K562 treated with DMSO at 1 percent for 48 hours (cell line): ENCODE data around the gene MYRFL. TPM values are rescaled to one million over a fixed set of nuclear protein-coding genes. Genes with fewer than 3 reads are reported as not detected.

Source experiments
- total RNA-seq: library from RNA; unstranded; fragments of 300-600 nt; gene quantifications from 2 replicates; pipeline ENCODE4 v1.2.3, GENCODE V29; 2022; ENCODE audit warnings: low replicate concordance; ENCODE audit errors: extremely low read depth

The MYRFL gene
- not detected in 2 replicates for total RNA-seq

DNA sequence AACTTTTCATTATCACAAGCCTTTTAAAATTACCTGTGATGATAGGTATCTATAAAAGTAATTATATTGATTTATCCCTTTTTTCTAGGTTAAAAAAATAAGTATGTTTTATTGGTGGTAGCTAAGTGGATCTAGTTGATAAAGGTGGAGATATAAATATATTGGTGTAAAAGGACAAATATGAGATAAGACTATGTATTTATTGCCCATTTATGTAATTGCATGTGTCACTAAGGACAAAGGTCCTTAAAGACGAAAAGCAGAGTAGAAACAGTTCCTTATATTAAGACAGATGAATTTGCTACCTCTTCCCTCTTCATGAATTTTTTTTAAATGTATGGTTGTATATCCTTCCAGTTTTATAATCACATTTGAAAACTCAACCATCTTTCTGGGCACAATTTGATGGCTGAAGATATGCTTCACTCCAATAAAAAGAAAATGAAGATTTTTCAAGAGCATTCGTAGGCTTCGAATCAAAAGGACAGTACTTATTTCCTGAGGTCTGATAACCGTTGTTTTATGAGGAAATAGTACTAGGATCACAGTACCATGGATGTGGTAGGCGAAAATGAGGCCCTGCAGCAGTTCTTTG, at the start of gene MYRFL:
Gene MYRFL, plus strand, starts transcription at position 262 of the 595 bp plus-strand sequence. Its CDS starts 291 bp downstream, at position 553.

Other genes starting within 250 kb of the MYRFL start
- gene CCT2, start 239.8 kb upstream of the MYRFL start, total RNA-seq, result not detected in 2 replicates
- gene LRRC10, start 214.3 kb upstream of the MYRFL start, total RNA-seq, result not detected in 2 replicates
- not detected in 2 replicates for gene BEST3, start 125.9 kb upstream of the MYRFL start, total RNA-seq
- not detected in 2 replicates for gene RAB3IP, start 86.4 kb upstream of the MYRFL start, total RNA-seq